ENCODE results near the gene FOXP1. TPM values are rescaled to one million over a fixed set of nuclear protein-coding genes. Genes with fewer than 3 reads are reported as not detected.

FOXP1 gene
- total RNA-seq, 1 experiment from 2014 or later = 2.9 TPM

- POLR2A ChIA-PET = no interaction called here
Observed at GRCh38 chr3:71118436-71118835, 465.1 kb downstream of the FOXP1 start.

GRCh38 chr3:71117572-71118247 is 465.8 kb downstream of the FOXP1 start:
- BruUV-seq (replicated peaks) = no TSS peak
- DNase-seq (ENCODE audit: low read depth, low spot score) = no peak
- no peak for ATAC-seq
- no peaks in the 10 kb centered on the region for H3K4me1 ChIP-seq (ENCODE audit: control insufficient read depth, insufficient read depth, low read length)
- TF ChIP-seq SIN3A (IDR thresholded peaks at IDR 0.05; ENCODE audit: borderline replicate concordance, insufficient read depth, low read depth, low read length) = no peak
- TF ChIP-seq TCF7L2 (IDR thresholded peaks at IDR 0.05; ENCODE audit: low read depth, low read length) = no peak
- TF ChIP-seq, protein P1, sequence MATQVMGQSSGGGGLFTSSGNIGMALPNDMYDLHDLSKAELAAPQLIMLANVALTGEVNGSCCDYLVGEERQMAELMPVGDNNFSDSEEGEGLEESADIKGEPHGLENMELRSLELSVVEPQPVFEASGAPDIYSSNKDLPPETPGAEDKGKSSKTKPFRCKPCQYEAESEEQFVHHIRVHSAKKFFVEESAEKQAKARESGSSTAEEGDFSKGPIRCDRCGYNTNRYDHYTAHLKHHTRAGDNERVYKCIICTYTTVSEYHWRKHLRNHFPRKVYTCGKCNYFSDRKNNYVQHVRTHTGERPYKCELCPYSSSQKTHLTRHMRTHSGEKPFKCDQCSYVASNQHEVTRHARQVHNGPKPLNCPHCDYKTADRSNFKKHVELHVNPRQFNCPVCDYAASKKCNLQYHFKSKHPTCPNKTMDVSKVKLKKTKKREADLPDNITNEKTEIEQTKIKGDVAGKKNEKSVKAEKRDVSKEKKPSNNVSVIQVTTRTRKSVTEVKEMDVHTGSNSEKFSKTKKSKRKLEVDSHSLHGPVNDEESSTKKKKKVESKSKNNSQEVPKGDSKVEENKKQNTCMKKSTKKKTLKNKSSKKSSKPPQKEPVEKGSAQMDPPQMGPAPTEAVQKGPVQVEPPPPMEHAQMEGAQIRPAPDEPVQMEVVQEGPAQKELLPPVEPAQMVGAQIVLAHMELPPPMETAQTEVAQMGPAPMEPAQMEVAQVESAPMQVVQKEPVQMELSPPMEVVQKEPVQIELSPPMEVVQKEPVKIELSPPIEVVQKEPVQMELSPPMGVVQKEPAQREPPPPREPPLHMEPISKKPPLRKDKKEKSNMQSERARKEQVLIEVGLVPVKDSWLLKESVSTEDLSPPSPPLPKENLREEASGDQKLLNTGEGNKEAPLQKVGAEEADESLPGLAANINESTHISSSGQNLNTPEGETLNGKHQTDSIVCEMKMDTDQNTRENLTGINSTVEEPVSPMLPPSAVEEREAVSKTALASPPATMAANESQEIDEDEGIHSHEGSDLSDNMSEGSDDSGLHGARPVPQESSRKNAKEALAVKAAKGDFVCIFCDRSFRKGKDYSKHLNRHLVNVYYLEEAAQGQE (IDR thresholded peaks at IDR 0.05; ENCODE audit: insufficient read depth in 1 of 2, low read depth in 2 of 2, low read length in 1 of 2) = no peak
- no peak for TF ChIP-seq CTCF (IDR thresholded peaks at IDR 0.05)
- TF ChIP-seq POLR2AphosphoS5 (IDR thresholded peaks at IDR 0.05; ENCODE audit: low read depth, low read length) = no peak
- no peaks in the 10 kb centered on the region for H3K9me3 ChIP-seq (ENCODE audit: control insufficient read depth, insufficient read depth, low read depth, low read length)
- no peak overlapping the region for H3K27ac ChIP-seq (ENCODE audit: low read length)
- H3K36me3 ChIP-seq (ENCODE audit: control insufficient read depth, insufficient read depth, low read length) = no peaks in the 10 kb centered on the region
- POLR2A ChIA-PET = no interaction called here
- H3K4me3 ChIP-seq (ENCODE audit: low read depth in 2 of 2, low read length in 2 of 2) = no peak overlapping the region
- in situ Hi-C loops (cut with HindIII; ENCODE audit: low pct_unique_long_range_greater_than_20kb, low sequenced_read_pairs) (no loop called here), intact Hi-C loops (cut with micrococcal nuclease; ENCODE audit: unreplicated experiment) (no loop called here)
- CTCF ChIA-PET = no interaction called here
- no peaks in the 10 kb centered on the region for H3K27me3 ChIP-seq (ENCODE audit: control insufficient read depth, insufficient read depth, low read length)

More at GRCh38 chr3:71118436-71118835, 465.1 kb downstream of the FOXP1 start:
- TF ChIP-seq POLR2AphosphoS5 (IDR thresholded peaks at IDR 0.05; ENCODE audit: low read depth, low read length) (no peak), SIN3A (IDR thresholded peaks at IDR 0.05; ENCODE audit: borderline replicate concordance, insufficient read depth, low read depth, low read length) (no peak), CTCF (IDR thresholded peaks at IDR 0.05) (no peak), TCF7L2 (IDR thresholded peaks at IDR 0.05; ENCODE audit: low read depth, low read length) (no peak)
- TF ChIP-seq, protein P1 (IDR thresholded peaks at IDR 0.05; ENCODE audit: insufficient read depth in 1 of 2, low read depth in 2 of 2, low read length in 1 of 2) = no peak
- no peak for ATAC-seq
- no peak for DNase-seq (ENCODE audit: low read depth, low spot score)
- CTCF ChIA-PET = no interaction called here
- no peaks in the 10 kb centered on the region for H3K9me3 ChIP-seq (ENCODE audit: control insufficient read depth, insufficient read depth, low read depth, low read length)
- H3K36me3 ChIP-seq (ENCODE audit: control insufficient read depth, insufficient read depth, low read length) = no peaks in the 10 kb centered on the region
- no peaks in the 10 kb centered on the region for H3K4me1 ChIP-seq (ENCODE audit: control insufficient read depth, insufficient read depth, low read length)
- no peaks in the 10 kb centered on the region for H3K27me3 ChIP-seq (ENCODE audit: control insufficient read depth, insufficient read depth, low read length)
- BruUV-seq (replicated peaks) = no TSS peak
- intact Hi-C loops (cut with micrococcal nuclease; ENCODE audit: unreplicated experiment) = no loop called here
- no peak overlapping the region for H3K4me3 ChIP-seq (ENCODE audit: low read depth in 2 of 2, low read length in 2 of 2)
- in situ Hi-C loops (cut with HindIII; ENCODE audit: low pct_unique_long_range_greater_than_20kb, low sequenced_read_pairs) = no loop called here
- H3K27ac ChIP-seq (ENCODE audit: low read length) = no peak overlapping the region

Measured in Panc1 (cell line).